ENCODE data around the gene TEX13B.
"Not testable (repeated sequence)": the region's sequence is repeated elsewhere in the genome, so short reads cannot be mapped to it uniquely, and the experiment has no call there.

The TEX13B gene

GRCh38 chrX:107982356-107982755, at the start of gene TEX13B:
Gene TEX13B (minus strand): TSS chrX:107982370. CDS start chrX:107982127, 243 bp downstream.
- DNase-seq, result no peak

GRCh38 chrX:108029928-108030711, 48.0 kb upstream of the TEX13B start:
- no peak for DNase-seq

- no peak for DNase-seq
Measured at GRCh38 chrX:108028854-108029253, 46.7 kb upstream of the TEX13B start.

GRCh38 chrX:108025954-108026600, 43.9 kb upstream of the TEX13B start:
- no peak for DNase-seq

- no peak for DNase-seq
Measured at GRCh38 chrX:108025376-108025775, 43.2 kb upstream of the TEX13B start.

GRCh38 chrX:108022491-108023089, 40.4 kb upstream of the TEX13B start:
- no peak for DNase-seq

GRCh38 chrX:108020631-108021030, 38.5 kb upstream of the TEX13B start:
- peak; percentile 40 to 41 for DNase-seq

- no peak for DNase-seq
Measured at GRCh38 chrX:108019382-108019875, 37.3 kb upstream of the TEX13B start.

GRCh38 chrX:108018656-108019381, 36.6 kb upstream of the TEX13B start:
- peak in 1 of 2 experiments; percentile 33 for DNase-seq

GRCh38 chrX:108001218-108001814, 19.1 kb upstream of the TEX13B start:
- DNase-seq, result peak; percentile 26 to 31

- DNase-seq, result no peak
Measured at GRCh38 chrX:108000751-108001150, 18.6 kb upstream of the TEX13B start.

- DNase-seq, result no peak
Measured at GRCh38 chrX:107996124-107996523, 14.0 kb upstream of the TEX13B start.

GRCh38 chrX:107985033-107985432, 2.9 kb upstream of the TEX13B start:
- no peak for DNase-seq

- no peak for DNase-seq
Measured at GRCh38 chrX:107979534-107979933, 2.6 kb downstream of the TEX13B start.

GRCh38 chrX:107978707-107979307, 3.4 kb downstream of the TEX13B start:
- DNase-seq, result no peak

- DNase-seq, result no peak
Measured at GRCh38 chrX:107978071-107978470, 4.1 kb downstream of the TEX13B start.

GRCh38 chrX:107971636-107972035, 10.5 kb downstream of the TEX13B start:
- no peak for DNase-seq

GRCh38 chrX:107970073-107970472, 12.1 kb downstream of the TEX13B start:
- DNase-seq, result no peak

- no peak for DNase-seq
Measured at GRCh38 chrX:107968623-107969022, 13.5 kb downstream of the TEX13B start.

GRCh38 chrX:107955337-107955736, 26.8 kb downstream of the TEX13B start:
- DNase-seq, result not testable (repeated sequence)

GRCh38 chrX:107940095-107940494, 42.1 kb downstream of the TEX13B start:
- no peak for DNase-seq

- no peak for DNase-seq
Measured at GRCh38 chrX:107936434-107936730, 45.8 kb downstream of the TEX13B start.

Measured in activated T-cell treated with anti-CD3 and anti-CD28 coated beads, Interleukin-2, amount 50 U/mL, for 48 hours (primary cell).